Head of caudate nucleus (tissue), 42 donors: ENCODE results near the gene CCDC12.

Experiments used
- DNase-seq, 42 donors: peaks; one replicate each; pipeline versions ENCODE4 v3.0.0 to v3.0.0-alpha.2; 2020 to 2021; ENCODE audit warnings: mixed read lengths in 7 of 42
- intact Hi-C: fragments of 100-400 bp; cut with DNase I; formaldehyde crosslinking; loops from one replicate; pipeline ENCODE4 v1.15.0; 2022

Gene CCDC12

DNA sequence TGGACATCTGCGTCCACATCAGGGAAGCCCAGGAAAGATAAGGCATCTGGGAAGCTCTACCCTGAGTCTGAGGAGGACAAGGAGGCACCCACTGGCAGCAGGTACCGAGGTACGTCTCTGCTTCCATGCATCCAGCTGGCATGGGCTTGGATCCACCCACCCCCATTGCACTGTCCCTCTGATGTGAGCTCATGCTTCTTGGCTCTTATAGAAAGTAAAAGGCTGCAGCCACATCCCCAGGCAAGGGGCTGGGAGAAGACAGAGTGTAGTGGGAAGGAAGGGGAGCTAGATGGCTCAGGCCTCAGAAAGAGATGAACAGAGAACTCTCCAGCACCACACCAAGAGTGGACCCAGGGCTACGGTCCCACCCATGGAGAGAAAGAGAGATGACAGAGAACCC lies 80.8 kb downstream of the CCDC12 start:
- DNase-seq, result no peak
- intact Hi-C loops, result no loop called here

DNA sequence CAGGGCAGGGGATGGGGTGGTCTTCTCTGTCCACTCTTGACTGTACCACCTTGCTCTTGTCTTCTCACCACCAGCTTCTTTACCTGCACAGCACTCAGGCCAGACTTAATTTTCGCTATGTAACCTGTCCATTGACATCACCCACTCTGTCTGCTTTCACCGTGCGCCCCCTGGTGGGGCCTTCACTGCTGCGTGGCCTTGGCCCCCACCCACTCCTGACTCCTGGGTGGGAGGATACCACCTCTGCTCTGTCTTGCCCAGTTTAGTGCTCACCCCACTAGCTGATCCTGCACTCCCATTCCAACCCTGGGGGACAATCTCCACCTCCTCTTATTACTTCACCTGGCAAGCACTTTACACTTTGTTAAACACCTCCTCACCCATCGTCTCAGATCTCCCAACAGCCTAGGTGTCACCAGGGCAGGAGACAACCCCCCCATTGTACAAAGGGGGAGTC lies 81.3 kb downstream of the CCDC12 start:
- intact Hi-C loops, result no loop called here
- DNase-seq, result peak in 39 of 42 donors; percentile 39 to 87 (median 65)

DNA sequence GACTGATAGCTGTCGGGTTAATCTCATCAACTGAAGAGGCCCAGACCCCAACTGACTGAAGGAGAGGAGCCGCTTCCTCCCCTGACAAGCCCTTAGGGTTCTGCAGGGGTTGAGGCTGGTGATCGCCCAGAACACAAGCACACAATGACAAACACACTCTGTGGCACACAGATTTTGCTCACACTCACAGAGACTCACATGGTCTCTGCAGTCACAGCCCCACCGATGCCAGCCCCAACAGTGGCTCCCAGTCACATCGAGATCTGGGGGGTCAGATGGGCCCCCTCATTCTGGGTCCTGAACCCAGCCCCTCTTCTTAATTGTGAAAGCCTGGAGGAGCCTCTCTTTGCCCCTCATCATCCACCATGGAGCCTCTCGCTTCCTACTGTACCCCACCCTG lies 82.3 kb downstream of the CCDC12 start:
- intact Hi-C loops, result no loop called here
- no peak for DNase-seq

DNA sequence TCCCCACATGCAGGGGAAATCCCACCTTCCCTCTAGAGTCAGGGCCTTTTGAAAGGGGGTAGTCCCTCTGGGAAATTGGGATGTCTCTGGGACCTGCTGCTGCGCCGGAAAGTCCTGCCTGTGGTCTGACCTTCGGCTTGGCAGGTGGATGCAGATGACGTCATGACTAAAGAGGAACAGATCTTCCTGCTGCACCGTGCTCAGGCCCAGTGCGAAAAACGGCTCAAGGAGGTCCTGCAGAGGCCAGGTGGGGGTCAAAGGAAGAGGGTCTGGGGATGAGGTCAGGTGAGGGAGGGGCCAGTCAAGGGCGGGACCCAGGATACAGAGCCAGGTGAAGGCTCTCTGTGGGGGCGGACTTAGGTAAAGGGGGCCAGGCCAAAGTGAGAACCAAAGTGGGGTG lies 82.8 kb downstream of the CCDC12 start:
- intact Hi-C loops, result no loop called here
- no peak for DNase-seq

DNA sequence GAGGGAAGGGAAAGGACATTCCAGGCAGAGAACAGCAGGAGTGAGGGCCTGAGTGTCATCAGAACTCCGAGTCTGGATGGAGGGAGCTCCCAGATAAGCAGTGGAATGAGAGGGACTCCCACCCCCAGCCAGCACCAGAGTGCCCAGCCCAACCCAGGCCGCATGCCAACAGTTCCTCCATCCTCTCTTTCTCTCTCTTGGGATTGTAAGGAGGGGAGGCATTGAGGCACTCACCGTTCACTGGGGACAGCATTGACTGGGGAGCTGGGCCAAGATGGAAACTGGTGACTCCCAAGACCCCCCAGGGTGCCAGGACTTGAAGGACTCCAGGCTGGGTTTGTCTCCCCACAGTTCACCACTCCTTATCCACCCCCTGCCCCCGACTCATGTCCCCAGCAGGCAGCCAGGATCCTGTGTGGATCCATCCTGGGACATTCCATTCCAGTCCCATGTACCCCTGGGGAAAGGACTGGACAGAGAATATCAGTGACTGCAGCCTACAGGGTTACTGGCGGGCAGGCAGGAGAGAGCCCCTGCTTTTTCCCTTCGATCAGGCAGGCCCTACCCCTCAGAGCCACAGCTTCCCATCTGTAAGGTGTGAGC lies 83.3 kb downstream of the CCDC12 start:
- intact Hi-C loops, result no loop called here
- no peak for DNase-seq

DNA sequence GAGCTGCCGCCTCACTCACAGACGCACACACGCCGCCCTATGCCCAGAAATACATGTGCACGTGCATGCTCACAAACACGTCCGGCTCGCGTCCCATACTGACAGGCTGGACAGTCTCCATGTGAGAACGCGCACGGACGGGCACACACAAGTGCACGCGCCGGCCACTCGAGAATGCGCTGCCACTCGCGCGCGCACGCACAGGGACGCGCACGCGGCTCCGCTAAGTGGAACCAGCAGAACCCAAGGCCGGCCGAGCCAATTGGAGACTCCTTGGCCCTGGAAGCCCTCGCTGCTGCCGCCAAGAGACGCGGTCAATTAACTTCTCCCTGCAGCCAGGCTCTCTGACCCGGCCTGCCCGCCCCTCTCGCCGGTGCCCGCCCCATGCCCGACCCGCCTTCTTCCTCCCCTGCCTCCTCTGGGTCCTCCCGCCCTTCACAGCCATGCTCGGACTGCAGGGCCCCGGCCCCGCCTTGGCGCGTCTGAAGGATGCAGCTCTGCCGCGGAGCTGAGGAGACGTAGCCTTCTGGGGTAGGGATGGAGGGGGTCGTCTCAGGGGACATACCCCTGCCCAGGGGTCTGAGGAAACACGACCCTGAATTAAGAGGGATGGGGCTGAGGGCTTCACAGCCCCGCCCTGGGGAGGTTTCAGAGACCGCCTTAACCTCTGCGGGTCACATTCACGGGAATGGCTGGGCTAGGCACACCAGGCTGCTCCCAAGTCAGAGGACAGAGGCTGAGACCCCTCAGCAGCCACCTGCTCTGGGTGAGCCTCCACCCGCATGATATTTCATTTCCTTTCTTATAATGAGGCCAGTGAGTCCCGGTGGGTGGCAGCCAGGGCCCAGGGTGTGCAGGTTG lies 84.0 kb downstream of the CCDC12 start:
- peak; percentile 48 to 87 (median 70) for DNase-seq
- intact Hi-C loops, result no loop called here

DNA sequence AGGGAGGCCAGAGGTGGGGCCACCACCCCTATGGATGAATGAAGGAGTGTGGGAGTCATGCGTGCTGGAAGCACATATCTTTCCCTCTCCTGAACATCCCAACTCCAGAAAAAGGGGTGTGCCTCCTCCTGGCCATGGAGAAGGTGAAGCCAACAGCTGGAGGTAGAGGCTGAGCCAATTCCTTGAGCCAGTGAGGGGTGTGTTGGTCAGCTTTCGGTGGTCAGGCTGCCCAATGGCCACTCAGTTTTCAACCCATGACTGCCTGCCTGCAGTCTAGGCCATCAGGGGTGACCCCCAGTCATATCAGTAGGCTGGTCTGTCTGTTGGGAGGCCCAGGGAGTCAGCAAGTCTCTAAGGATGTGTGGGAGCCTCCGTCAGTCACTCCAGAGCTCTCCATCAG lies 85.4 kb downstream of the CCDC12 start:
- intact Hi-C loops, result no loop called here
- no peak for DNase-seq

DNA sequence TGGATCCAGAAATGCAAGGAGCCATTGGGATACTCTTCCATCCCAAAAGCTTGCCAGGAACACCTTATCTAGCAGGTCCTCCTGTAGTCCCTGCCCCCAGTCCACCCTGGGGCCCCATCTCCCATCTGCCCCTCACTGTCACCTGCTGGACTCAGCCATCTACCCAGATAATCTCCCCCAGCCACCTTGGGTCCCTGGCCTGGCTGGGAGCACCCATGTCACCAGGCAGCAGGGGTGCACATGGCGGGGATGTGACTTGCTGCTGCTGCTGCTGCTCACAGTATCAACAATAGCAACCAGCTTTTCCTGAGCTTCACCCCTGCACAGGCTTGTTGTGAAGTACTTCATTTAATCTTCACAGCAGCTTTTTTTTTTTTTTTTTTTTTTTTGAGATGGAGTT lies 86.4 kb downstream of the CCDC12 start:
- DNase-seq, result no peak

DNA sequence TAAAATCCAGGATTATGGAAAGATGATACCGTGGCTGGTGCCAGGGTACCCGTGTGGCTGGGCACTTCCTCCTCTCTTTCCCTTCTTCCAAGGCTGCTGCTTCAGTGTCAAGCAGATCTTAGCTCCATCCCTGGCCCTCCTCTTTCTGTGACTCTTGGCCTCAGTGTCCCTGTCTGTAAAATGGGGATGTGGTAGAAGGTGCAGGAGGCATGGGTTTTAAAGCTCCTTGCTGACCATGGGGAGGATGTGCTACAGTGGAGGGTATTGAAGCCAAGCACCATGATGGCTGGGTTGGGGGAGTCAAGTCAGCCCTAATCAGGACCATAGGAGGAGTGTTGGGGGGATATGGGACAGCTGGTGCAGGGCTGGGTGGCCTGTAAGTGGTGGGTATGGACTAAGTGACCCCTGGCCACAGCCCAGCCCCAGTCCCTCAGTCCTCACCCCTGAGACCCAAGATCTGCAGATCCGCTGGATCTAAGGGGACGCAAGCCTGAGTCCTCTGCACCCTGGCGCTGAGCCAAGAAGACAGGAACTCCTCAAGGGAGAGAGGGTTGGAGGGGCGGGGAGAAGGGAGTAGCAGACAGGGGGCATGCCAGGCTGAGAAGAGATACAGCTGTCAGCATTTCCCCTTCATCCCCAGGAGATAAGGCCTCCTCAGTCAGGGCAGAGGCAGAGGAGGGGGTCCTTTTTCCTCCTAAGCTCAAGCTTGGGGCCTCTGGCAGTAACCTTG lies 87.0 kb downstream of the CCDC12 start:
- intact Hi-C loops, result no loop called here
- no peak for DNase-seq

More for the DNA sequence above, 86.4 kb downstream of the CCDC12 start:
- intact Hi-C loops, result no loop called here

DNA sequence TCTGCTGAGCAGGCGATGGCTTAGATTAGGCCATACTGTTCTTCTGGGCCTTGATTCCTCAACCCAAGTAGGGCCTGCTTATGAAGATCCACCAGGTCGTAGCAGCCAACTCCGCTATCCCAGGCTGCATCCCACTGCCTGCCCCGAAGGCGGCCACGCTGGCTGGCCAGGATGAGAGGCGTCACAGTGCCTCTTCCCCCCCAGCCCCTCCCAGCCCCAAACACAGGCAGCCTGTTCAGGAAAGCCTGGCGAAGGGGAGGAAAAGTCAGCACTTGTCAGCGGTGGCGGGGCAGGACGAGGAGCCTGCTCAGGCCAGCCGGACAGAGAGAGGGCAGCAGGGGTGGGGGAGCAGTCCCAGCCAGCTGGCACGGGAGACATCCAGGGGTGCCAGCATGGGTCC lies 87.8 kb downstream of the CCDC12 start:
- intact Hi-C loops, result no loop called here
- no peak for DNase-seq

DNA sequence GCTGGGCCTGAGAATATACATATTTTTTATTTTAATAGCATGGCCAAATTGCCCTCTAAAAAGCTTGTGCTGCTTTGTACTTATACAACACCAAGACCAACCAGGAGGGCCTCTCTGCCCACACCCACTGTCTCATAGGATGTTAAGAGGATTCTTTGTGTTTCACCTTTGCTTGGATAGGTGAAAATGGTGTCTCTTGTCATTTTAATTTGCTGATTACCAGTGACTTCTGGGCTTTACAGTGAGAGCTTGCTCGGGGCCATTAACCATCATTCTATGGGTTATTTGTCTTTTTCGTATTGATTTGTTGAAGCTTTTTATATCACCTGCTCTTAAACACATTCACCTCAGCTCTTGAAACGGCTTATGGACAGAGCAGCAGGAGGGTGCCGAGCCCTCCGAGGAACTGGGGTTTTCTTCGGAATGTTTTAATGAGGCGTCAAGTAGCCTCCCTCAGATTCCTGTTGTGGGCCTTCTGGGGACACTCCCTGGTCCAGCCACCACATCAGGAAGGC lies 88.5 kb downstream of the CCDC12 start:
- DNase-seq, result no peak
- intact Hi-C loops, result no loop called here

DNA sequence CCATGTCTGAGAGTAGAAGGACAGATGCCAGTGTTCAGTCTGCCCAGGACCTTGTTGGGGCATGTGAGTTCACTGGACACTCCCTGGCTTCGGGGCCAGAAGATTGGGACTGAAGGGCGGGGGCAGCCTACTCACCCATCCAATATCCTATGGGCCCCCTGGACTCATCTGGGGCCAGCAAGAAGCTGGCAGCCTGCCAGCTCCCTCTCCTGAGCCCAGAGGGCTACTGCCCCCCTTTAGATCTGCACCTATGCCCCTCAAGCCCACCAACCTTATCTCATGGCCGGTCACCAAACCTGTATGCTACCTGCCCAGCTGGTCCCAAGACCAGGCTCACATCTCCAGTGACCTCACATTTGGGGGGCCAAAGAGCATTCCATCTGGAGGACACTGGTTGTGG lies 90.9 kb downstream of the CCDC12 start:
- DNase-seq, result no peak
- intact Hi-C loops, result no loop called here

DNA sequence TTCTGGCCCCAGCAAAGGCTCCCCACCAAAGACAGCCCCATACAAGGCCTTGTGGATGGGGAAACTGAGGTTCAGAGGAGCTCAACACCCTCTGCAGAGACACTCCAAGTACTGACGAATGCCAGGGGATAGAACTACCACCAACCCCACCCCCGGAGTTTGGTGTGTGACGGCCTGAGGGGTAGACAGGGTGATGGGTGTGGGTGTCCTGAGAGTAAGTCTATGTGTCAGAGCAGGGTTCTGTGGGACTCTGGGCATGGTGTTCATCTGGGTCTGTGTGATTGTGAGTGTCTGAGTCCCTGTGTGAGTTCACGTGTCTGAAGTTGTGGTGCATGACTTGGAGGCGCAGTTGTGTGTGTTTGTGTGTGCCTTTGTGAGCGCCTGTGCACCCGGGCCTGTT lies 91.6 kb downstream of the CCDC12 start:
- DNase-seq, result no peak

DNA sequence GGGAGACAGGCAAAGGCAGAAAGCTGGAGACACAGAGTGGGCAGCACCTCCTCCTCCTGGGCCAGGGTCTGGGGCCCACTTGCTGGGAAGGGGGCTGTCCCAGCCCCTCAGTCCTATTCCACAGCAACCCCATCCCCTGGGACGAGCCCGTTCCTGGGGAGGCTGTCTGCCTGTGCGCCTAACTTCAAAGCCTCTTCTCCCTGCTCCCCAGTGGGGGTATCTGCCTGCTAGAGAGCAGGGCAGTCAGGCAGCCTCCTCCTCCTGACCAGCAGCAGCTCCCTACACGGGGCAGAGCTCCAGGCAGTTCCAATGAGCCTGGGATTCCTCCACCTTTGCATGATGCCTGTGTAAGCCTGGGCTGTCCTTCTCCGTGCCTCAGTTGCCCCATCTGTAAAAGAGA lies 92.1 kb downstream of the CCDC12 start:
- DNase-seq, result no peak
- intact Hi-C loops, result no loop called here

More for the DNA sequence above, 91.6 kb downstream of the CCDC12 start:
- intact Hi-C loops, result no loop called here

DNA sequence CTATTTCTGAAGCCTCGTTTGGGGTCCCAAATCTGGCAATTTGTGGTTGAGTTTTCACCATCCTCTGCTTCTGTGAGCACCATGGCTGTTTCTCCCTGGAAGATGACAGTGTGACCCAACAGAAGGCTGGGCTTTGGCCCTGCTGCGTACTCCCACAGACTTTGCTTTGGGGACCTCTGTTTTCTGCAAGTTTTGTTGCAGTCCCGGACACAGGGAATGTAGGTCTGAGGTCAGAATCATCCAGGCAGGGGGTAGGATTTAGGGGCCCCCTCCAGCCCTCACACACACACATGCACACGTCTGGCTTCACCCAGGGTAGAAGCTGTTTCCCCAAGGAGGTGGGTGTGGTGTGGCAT lies 92.7 kb downstream of the CCDC12 start:
- no peak for DNase-seq
- intact Hi-C loops, result no loop called here

DNA sequence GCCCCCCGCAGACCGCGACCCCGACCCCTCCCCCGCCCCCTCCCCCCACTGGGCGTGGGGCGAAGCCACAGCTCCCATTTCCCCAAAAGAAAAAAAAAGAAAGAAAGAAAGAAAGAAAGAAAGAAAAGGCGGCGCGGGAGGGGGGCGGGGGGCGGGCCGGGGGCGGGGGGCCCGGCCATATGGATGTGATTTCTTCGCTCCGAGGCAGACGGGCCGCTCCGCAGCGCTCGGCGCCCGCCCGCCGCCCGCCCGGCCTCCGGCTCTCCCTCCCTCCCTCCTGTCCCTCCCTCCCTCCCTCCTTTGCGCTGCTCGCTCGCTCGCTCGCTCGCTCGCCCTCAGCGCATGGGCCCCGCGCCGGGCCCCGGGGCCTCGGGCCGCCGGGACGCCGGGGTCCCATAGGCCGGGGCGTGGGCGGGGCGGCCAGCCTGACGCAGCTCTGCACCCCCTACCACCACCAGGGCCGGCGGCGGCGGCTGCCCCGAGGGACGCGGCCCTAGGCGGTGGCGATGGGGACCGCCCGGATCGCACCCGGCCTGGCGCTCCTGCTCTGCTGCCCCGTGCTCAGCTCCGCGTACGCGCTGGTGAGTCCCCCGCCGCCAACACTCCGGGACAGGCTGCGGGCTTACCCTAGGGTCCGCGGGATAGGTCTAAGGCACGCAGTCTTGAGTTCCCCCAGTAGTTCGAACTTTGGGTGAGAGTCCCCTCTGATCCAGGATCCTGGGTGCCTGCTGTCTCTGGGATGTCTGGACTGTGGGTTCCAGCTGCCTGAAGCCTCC lies 93.3 kb downstream of the CCDC12 start:
- DNase-seq, result no peak
- intact Hi-C loops, result no loop called here

DNA sequence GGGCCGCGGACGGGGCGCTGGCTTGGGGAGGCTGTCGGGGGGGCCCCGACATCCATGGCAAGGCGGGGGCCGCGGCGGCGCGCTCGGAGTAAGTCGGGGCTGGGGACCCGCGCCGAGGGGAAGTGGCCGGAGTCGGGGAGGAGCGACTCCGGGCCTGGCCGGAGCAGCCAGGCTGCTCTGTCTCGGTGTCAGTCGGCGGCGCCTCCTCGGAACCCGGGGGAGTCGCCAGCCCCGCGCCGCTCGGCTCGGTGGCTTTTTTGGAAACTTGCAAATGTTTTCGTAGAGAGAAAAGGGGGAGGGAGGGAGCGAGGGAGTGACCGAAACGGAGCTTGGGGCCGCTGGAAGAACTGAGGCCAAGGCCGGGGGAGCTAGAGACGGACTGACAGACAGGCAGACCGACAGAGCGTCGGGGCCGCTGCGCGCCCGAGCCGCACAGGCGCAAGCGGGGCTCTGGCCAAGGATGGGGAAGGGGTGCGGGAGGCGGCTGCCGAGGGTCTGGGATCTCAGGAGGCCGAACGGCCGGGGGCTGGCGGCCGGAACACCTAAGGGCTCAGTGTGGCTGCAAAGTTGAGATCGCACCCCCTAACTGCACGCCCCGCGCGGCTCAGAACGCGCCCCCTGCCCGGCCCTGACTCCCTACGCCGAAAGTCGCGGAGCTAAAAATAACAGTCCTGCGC lies 94.0 kb downstream of the CCDC12 start:
- DNase-seq, result no peak
- intact Hi-C loops, result no loop called here

DNA sequence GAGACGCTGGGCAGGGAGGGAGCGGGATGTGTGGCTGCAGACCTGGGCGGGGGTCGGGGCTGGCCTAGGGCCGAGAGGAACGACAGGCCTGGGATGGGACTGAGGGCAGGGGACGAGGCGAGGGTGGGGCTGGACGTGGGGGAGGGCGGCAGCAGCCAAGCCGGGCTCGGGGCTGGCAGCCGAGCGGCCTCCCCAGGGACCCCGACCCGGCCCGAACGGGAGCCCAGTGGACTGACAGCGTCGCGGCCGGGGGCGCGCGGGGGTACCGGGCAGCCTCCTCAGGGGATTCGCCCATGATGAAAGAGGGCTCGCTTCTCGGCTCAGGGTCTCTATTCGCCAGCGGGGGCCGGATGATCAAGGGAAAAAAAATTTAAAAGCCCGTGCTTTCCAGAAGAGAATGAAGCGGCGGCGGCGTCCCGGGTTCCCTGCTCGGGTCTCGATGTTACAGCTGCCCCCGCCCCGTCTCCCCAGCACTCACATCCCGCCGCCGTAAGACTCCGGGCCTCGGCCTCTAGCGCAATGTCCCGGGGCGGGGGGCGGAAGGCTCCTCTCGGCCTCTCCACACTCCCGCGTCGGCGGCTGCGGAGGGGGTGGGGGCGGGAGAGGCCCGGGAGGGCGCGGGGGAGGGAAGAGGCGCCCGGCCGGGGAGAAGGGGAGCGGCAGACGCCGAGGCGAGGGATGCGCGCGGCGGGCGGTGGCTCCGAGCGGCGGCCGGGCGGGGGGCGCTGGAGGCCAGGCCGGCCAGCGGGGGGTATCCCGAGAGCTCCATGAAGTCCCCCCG lies 94.8 kb downstream of the CCDC12 start:
- DNase-seq, result peak in 6 of 42 donors; percentile 21 to 51 (median 34)
- intact Hi-C loops, result no loop called here
